GM04503 (cell line): ENCODE results near the gene RANBP9.

Experiments used
- DNase-seq: peaks from one replicate; pipeline ENCODE4 v3.0.0-alpha.2; 2012; ENCODE audit warnings: low read depth

Gene RANBP9

DNA sequence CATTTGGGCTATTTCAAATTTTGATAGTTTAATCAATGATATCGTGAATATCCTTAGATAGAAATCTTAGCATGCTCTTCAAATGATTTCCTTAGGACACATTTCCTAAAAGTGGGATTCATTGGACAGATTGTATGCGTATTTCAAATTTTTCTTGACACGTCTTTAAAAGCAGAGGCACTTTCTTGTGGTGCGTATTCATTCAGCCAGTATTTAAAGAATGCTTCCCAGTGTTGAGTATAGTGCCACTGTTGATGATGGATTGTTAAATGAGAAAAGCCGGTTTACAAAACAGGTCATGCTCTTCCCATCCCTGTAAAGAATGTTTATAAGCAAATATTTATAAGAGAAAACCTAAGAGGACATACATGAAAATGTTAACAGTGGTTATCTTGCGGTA is 111.6 kb downstream of the RANBP9 start:
- DNase-seq, result no peak

DNA sequence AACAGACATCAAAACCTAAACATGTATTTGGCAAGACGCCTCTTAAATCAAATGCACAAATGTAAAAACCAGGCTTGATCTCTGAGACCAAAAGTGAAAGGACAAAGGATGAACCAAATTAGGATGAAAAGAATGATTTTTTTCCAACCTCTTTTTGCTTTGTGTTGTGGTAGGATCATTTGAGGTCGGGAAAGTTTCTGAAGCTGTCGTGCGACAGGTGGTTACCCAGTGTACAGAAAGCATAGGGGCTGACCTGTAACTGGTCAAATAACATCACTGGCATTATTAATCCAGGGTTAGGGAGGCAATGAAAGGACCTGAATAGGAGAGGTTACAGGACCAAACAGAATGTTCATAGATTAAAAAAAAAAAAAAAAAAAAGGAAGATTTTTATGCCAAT is 114.6 kb downstream of the RANBP9 start:
- no peak for DNase-seq

DNA sequence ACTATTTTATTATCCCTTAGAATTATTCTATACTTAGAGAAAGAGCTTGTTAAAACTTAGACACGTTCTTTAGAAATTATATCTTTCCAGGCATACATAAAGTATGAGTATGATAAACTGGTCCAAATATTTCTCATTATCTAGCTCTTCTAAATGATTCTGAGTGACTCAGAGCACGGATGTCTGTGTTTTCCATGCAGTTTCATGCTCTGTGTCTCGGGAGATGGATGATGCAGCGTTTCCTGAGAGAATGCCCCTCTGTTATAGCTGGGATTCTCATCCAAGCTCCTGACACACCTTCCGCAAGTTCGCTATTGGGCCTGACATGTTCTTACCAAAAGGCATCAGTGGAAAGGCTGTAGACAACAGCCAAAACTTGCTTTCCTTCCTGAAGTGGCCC is 117.9 kb downstream of the RANBP9 start:
- no peak for DNase-seq

DNA sequence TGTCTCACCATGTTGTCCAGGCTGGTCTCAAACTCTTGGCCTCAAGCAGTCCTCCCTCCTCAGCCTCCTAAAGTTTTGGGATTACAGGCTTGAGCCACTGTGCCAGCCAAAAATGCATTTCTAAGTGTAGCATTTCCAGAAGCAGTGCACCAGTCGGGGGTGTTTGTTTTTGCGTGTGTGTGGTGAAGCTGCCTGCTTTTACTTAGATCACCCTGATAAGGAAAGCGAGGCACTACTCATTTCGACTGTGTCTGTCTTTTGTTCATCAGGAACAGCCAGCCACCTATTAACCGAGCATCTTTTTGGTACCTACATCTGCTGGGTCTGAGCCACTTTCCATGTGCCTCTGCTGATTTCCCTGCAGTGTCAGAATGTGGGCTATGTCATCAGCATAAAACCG is 118.5 kb downstream of the RANBP9 start:
- DNase-seq, result no peak

DNA sequence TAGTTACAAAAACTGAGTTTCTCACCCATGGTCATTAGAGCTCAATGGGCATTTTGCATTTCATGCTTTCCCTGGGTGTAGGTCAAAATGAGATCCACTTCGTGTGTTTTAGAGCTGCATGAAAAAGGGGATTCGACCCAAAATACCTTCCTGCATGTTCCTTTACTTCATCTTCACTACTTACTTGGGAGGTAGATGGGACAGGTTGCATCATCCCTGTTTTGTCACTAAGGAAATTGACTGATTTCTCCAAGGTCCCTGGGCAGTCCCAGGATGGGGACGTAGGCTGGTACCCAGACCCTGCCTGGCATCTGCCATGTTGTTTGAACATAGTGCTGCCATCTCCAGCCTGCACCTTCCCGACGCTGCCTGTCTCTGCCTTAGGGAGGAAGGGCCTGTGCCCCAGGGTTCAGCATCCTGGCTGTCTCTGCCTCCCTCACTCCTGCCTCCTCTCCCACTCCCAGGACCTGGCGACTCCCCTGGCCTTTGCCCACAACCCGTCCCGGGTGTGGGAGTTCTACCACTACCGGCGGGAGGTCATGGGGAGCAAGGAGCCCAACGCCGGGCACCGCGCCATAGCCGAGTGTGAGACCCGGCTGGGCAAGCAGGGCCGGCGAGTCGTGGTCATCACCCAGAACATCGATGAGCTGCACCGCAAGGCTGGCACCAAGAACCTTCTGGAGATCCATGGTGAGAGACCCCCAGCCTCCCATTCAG is 120.3 kb downstream of the RANBP9 start:
- no peak for DNase-seq

DNA sequence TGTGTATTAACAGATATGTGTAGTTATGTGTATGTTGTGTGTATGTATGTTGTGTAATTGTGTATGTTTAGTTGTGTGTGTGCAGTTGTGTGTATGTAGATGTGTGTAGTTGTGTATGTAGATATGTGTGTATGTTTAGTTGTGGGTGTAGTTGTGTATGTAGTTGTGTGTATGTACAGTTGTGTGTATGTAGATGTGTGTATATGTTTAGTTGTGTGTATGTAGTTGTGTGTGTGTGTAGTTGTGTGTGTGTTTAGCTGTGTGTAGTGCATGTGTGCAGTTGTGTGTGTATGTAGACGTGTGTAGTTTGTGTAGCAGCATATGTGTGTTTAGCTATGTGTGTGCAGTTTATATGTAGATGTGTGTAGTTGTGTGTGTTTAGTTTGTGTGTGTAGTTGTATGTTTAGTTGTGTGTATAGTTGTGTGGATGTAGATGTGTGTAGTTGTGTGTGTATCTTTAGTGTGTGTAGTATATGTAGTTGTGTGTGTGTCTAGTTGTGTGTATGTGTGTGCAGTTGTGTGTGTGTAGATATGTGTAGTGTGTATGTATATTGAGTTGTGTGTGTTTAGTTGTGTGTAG is 121.0 kb downstream of the RANBP9 start:
- DNase-seq, result no peak

DNA sequence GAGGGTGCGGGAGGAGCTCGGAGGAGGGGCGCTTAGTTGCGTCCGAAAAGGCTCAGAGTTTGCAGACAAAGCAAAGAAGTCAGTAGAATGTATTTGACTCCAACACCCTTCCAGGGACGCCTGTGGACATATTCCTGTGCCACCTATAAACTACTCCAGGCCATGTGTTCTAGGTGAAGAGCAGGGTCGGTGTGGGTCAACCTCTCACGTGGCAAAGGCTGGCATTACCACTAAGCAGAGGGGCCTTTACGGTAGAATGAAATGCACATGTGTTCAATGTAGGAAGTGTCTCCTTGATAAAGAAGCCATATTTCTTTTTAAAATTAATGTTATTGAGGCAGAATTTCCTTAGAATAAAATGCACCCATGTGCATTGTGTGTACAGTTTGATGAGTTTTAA is 121.8 kb downstream of the RANBP9 start:
- DNase-seq, result no peak

DNA sequence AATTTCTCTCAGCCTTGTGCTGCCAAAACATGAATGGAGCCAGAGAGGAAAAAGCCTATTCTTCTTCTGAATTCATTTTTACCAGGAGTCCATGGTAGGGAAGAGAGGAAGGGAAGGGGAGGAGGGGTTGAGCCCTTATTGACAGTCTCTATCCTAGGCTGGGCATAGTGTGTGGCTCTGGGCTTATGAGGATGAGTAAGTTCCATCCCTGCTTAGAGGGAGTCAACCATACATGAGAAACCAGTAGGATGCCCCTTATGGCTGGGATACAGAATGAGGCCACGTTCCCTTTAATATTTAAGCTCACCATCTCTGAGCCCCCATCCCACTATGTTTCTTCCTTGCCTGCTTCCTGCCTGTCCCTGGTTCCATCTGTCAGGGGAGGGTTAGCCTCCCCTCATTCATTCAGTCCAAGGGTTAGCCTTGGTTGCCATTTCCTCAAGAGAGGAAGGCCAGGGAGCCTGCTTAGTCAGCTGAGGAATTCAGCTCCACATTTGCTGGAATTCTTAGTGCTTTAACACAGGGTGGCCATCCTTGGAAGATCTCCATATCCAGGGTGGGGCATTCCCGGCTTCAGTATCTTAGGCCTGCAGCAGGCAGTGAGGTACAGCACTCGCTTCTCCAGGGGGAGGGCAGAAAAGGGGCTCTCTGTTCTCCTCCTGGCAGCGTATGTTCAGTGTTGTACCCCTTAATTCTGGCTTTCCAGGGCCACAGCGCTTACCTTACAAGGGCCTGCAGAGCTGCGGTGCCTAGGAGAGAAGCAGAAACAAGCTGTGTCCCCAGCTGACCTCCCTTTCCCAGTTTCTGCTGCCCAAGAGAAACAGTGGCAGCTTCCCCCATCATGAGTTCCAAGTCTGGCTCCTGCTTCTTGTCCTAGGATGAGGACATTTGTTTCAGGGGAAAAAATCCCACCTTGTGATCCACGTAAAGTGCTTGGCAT is 124.8 kb downstream of the RANBP9 start:
- DNase-seq, result peak; percentile 31

DNA sequence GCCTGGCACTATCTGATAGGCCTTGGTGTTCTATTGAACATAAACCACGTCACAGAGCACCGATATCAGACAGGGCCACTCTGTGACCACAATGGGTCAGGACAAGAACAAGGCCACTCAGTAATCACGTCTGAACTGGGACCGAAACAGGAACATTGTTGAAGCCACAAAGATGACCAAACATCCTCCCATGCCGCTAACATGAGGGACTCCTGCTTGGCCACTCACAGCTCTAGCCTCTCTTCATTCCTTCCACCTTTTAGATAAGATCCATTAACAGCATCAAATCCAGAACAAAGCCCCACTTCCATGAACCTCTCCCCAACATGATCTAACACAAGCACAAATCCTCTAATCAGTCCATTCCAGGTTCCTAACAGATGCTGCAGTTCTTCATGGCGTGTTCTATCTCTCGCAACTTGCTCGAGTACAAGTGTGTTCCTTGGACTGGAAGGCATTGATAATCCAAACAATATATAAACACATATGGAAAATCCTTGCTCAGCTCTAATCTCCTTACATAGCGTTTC is 129.9 kb downstream of the RANBP9 start:
- DNase-seq, result no peak

DNA sequence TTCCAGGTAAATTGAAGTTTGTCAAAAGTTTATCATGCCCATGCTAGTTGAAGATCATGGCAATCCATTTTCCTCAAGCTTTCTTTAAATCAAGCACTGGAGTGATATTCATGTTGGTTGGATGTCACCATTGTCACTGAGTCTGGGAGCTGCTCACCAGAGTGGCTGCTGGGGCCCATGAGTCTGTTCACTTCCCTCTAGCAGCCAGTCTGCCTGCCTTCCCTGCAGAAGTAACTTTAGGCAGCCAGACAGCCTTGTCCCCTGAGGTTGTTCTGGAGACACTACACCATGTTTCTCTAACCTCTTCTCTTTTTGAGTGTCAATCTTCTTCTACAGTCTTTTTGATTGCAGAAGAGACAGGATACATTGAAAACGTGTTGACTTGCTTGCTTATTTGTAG is 131.7 kb downstream of the RANBP9 start:
- no peak for DNase-seq

DNA sequence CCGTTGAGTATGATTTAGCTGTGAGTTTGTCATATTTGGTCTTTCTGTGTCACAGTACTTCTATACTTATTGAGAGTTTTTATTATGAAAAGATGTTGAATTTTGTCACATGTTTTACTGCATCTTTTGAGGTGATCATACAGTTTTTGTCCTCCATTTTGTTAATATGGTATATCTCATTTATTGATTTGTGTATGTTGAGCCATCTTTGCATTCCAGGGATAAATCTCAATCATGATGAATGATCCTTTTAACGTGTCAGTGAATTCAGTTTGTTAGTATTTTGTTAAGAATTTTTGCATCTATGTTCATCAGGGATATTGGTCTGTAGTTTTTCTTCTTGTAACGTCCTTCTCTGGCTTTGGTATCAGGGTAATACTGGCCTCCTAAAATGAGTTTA is 133.7 kb downstream of the RANBP9 start:
- DNase-seq, result no peak

DNA sequence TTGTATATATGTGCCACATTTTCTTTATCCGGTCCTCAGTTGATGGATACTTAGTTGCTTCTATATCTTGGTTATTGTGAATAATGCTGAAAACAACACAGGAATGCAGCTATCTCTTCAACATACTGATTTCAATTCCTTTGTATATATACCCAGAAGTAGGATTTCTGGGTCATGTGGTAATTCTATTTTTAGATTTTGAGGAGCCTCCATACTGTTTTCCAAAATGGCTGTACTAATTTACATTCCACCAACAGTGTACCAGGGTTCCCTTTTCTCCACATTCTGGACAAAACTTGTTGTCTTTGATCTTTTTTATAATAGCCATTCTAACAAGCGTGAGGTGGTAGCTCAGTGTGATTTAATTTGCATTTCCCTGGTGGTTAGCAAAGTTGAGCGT is 135.6 kb downstream of the RANBP9 start:
- DNase-seq, result no peak

DNA sequence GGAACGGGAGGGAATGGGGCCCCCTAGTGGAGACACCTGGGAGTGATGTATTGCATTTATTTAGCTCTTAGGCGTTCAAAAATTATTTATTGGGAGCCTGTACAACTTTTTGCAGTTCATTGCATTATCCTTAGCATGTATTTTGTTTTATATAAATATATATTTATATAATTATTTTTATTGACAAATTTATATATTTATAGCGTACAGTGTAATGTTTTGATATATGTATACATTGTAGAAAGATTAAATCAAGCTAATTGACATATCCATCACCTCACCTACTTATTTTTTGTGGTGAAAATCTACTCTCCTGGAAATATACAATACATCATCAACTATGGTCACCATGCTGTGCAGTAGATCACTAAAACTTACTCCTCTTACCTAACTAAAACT is 136.3 kb downstream of the RANBP9 start:
- no peak for DNase-seq

DNA sequence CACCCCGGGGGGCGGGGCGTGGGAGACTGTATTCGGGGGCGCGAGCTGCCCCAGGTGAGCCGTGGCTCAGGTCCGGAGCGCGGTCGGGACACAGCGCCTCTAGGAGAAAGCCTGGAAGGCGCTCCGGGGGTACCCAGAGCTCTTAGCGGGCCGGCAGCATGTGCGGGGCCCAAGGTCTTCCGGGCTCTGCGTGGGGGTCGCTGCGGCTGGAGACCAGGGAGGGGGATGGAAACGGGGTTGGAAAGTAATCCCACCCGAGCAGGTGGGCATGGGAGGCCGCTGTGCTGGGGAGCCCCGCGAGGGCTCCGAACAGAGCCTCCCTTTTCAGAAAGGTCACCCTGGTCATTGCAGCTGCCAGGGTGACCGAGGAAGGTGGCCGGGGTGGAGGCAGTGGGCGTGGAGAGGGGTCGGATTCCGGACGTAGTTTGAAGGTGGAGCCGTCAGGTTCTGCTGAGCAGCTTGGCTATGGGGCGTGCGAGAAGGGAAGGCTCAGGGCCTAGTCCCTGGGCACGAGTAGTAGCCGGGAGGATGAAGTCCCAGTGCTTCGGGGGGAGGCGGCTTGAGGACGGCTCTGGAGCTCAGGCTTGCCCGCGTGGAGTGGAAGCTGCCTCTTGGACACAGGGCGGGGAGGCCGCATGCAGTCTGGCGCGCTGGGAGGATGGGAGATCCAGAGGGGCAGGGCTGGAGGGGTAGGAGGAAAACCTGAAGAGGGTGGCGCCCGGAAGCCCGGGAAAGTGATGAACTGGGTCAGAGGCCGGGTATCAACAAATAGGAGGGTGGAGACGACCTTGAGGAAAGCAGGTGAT is 136.9 kb downstream of the RANBP9 start, which contains the start of gene SIRT5:
Gene SIRT5, plus strand, starts transcription at position 31 of the 806 bp plus-strand sequence. CDS start 9,510 bp downstream, outside the sequence.
- peak; percentile 27 for DNase-seq

DNA sequence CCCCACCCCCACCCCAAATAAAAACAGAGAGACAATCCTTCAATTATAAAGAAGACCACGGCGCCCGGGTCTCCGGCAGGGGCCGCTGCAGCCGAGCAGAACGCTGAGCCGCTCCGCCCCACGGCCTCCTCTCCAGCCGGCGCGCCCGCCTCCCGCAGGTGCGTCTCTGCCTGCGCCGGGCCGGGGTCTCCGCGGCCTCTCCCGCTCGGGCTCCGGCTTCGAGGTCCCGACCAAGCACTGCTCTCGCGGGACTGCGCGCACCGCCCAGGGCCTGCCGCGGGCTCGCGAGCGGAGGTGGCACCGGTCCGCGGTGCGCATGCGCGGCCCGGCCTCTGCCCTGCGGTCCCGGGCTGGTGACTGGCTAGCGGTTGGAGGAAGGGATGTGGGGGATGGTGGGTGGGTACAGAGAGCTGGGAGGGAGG is 137.5 kb downstream of the RANBP9 start:
- DNase-seq, result peak; percentile 39

DNA sequence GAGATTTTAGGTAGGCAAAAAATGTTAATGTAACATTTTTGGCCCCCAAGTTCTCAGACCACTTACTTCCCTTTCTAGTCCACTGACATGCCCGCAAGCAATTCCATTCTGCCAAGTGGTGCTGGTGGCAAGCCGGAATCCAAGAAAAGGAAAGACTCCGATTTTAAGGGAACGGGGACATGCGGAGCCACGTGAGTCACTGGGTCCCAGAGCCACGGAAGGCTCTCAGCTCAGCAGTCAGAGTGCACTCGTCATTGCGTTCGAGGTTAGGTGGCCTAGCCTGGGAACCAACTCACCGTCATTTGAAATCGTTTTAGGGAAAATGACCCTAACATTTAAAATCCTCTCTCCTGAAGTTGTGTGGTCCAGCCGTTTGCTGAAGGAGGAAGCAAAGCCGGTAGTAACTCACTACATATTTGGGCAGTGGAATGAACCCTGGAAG is 137.9 kb downstream of the RANBP9 start:
- no peak for DNase-seq

DNA sequence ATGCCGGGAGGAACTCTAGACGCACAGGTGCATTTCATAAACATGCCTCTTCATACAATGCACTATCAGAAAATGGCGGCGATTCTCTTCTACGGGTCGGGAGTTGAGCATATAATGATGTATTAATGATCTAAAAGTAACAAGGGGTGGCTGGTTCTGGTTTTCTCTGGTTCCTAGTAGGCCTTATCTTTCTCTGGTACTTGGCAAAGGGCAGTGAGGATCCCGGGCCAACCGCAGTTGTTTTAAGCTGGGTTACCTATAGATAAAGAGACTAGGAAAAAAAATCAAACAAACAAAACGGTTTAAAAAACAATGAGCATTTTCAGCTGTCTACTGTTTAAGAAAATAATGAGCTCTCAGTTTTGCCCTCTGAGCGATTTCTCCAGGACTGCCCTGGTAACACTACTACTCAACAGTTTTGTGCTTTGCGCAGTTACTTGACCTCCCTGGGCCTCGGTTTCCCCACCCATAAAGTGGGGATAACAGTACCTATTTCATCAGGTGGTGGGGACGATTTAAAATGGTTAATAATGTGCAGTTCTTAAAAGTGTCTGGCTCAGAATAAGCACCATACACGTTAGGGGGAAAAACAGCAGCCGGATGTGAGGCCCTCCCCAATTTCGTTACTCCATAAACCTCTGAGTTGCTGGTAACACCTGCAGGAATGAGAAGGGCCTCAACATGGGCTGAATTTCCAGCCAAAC is 138.5 kb downstream of the RANBP9 start:
- DNase-seq, result no peak

DNA sequence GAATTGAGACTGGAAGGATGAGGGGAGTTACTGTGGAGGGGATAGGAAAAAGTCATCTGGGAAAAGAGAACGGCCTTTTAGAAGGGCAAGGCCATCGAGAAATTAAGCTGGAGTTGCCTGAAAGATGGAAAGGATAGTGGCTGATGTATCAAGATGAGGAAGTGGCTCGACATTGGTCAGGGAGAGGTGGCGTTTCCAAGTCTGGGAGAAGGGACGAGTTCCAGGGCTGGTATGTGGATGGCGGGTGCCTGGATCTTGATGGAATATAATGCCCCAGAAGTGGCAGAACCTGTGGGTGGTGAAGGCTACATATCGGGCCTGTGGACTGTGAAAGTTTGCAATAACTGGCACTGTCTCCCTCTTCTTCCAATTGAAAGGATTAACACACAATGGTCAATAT is 139.4 kb downstream of the RANBP9 start:
- DNase-seq, result no peak
